ENCODE results near the gene HSPA14.
A peak's percentile ranks its signal among the peaks of the same experiment; 100 is the strongest.

Gene HSPA14

DNA sequence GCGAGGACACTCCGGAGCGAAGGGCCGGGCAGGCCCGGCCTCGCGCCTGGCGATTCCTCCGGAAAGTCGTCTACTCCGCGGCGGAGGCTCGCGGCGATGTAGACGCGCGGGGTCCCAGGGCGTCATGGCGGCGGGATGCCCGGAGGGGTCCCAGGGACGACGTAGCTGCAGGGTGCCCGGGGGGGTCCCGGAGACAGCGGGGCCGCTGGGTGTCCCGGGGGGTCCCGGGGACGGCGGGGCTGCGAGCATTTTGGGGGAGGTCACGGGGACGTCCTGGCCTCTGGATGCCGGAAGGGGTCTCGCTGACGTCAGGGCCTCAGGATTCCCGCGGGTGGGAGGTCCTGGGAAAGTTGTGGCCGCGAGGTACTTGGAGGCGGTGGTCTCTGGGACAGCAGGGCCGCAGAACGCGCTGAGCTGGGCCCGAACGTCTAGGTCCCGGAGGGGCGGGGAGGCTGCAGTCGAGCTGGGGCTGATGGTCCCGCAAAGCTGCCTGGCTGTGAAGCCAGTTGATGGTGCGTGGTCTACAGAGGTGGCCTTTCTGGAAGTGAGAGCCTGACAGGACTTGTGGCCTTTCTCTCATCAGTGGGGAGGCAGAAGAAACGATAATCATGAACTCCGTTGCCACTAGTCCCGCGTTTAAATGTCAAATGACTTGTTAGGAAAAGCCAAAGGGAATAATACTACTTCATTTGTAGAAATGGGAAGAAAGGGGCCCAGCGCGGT lies 637 bp downstream of the HSPA14 start:
- H3K79me2 ChIP-seq (ENCODE audit: control insufficient read depth, low read length) = peaks cover 63% of the 10 kb centered on the region
- H3K27me3 ChIP-seq (ENCODE audit: control insufficient read depth, low read length) = no peaks in the 10 kb centered on the region
- H3F3A ChIP-seq (ENCODE audit: control insufficient read depth, insufficient read depth) = peaks cover 2% of the 10 kb centered on the region; the same call in 1 of the 2 replicates
- H3K36me3 ChIP-seq (ENCODE audit: control insufficient read depth, low read length) = peaks cover 50% of the 10 kb centered on the region
- TF ChIP-seq EZH2phosphoT487 (IDR thresholded peaks at IDR 0.05; ENCODE audit: borderline replicate concordance, low read length) = no peak
- TF ChIP-seq, protein P1, sequence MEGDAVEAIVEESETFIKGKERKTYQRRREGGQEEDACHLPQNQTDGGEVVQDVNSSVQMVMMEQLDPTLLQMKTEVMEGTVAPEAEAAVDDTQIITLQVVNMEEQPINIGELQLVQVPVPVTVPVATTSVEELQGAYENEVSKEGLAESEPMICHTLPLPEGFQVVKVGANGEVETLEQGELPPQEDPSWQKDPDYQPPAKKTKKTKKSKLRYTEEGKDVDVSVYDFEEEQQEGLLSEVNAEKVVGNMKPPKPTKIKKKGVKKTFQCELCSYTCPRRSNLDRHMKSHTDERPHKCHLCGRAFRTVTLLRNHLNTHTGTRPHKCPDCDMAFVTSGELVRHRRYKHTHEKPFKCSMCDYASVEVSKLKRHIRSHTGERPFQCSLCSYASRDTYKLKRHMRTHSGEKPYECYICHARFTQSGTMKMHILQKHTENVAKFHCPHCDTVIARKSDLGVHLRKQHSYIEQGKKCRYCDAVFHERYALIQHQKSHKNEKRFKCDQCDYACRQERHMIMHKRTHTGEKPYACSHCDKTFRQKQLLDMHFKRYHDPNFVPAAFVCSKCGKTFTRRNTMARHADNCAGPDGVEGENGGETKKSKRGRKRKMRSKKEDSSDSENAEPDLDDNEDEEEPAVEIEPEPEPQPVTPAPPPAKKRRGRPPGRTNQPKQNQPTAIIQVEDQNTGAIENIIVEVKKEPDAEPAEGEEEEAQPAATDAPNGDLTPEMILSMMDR (IDR thresholded peaks at IDR 0.05; ENCODE audit: low read depth, low read length, poor library complexity, severe bottlenecking) = no peak
- H3K4me3 ChIP-seq (ENCODE audit: low read length) = peak overlapping the region; percentile 97
- no peaks in the 10 kb centered on the region for H3K9me3 ChIP-seq (ENCODE audit: control insufficient read depth, insufficient read depth, low read length)
- H3K27ac ChIP-seq (ENCODE audit: low read depth, low read length) = peak overlapping the region; percentile 66
- H4K20me1 ChIP-seq (ENCODE audit: control insufficient read depth, insufficient read depth, low read depth, low read length) = peaks cover 15% of the 10 kb centered on the region
- H3K4me2 ChIP-seq (ENCODE audit: low read length) = peak overlapping the region; percentile 82
- H3K9me2 ChIP-seq (replicated peaks; ENCODE audit: control insufficient read depth, low read length) = no peaks in the 10 kb centered on the region
- peaks cover 20% of the 10 kb centered on the region for H3K4me1 ChIP-seq (ENCODE audit: control insufficient read depth, low read length)

DNA sequence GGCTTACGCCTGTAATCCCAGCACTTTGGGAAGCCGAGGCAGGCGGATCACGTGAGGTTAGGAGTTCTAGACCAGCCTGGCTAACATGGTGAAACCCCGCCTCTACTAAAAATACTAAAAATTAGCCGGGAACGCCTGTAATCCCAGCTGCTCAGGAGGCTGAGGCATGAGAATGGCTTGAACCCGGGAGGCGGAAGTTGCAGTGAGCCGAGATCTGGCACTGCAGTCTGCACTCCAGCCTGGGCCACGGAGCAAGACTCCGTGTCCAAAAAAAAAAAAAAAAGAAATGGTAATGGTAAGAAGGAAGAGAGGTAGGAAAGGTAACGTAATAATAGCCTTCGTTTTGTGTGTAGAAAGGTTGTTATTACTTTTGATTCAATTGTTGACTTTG lies 1.2 kb downstream of the HSPA14 start:
- TF ChIP-seq, protein P1 (IDR thresholded peaks at IDR 0.05; ENCODE audit: low read depth, low read length, poor library complexity, severe bottlenecking) = no peak
- Histone ChIP-seq H4K20me1 (ENCODE audit: control insufficient read depth, insufficient read depth, low read depth, low read length) (peaks cover 15% of the 10 kb centered on the region), H3K27me3 (ENCODE audit: control insufficient read depth, low read length) (no peaks in the 10 kb centered on the region), H3K9me2 (replicated peaks; ENCODE audit: control insufficient read depth, low read length) (no peaks in the 10 kb centered on the region), H3K79me2 (ENCODE audit: control insufficient read depth, low read length) (peaks cover 68% of the 10 kb centered on the region), H3F3A (ENCODE audit: control insufficient read depth, insufficient read depth) (peaks cover 2% of the 10 kb centered on the region; the same call in 1 of the 2 replicates), H3K4me3 (ENCODE audit: low read length) (peak overlapping the region; percentile 97), H3K4me1 (ENCODE audit: control insufficient read depth, low read length) (peaks cover 20% of the 10 kb centered on the region), H3K9me3 (ENCODE audit: control insufficient read depth, insufficient read depth, low read length) (no peaks in the 10 kb centered on the region), H3K4me2 (ENCODE audit: low read length) (peak overlapping the region; percentile 82), H3K27ac (ENCODE audit: low read depth, low read length) (no peak overlapping the region), H3K36me3 (ENCODE audit: control insufficient read depth, low read length) (peaks cover 56% of the 10 kb centered on the region)

DNA sequence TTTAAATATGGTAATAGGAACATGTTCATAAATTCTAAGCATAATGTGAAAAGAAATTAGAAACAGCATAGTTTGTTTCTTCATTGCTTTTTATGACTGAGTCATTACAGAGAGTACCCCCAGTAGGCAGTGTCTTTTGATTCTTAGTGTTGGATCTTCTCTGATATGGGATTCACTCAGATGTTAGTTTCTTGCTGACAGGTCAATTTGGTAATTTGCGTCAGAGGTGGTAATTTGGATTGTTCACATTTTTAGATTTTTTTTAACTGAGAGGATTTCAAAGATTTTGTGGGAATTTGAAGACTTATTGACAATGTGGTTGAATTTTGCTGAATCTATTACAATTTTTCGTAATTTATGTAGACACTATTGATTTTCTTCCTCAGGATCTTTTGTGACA lies 2.1 kb downstream of the HSPA14 start:
- Histone ChIP-seq H3K27ac (ENCODE audit: low read depth, low read length) (no peak overlapping the region), H4K20me1 (ENCODE audit: control insufficient read depth, insufficient read depth, low read depth, low read length) (peaks cover 15% of the 10 kb centered on the region), H3K4me2 (ENCODE audit: low read length) (peak overlapping the region; percentile 14; the same call in 1 of the 2 replicates), H3K9me3 (ENCODE audit: control insufficient read depth, insufficient read depth, low read length) (no peaks in the 10 kb centered on the region), H3K9me2 (replicated peaks; ENCODE audit: control insufficient read depth, low read length) (no peaks in the 10 kb centered on the region), H3K36me3 (ENCODE audit: control insufficient read depth, low read length) (peaks cover 64% of the 10 kb centered on the region), H3K27me3 (ENCODE audit: control insufficient read depth, low read length) (no peaks in the 10 kb centered on the region), H3K4me1 (ENCODE audit: control insufficient read depth, low read length) (peaks cover 20% of the 10 kb centered on the region), H3F3A (ENCODE audit: control insufficient read depth, insufficient read depth) (peaks cover 5% of the 10 kb centered on the region; the same call in 1 of the 2 replicates), H3K4me3 (ENCODE audit: low read length) (peak overlapping the region; percentile 2; the same call in 1 of the 2 replicates), H3K79me2 (ENCODE audit: control insufficient read depth, low read length) (peaks cover 76% of the 10 kb centered on the region)
- TF ChIP-seq, protein P1 (IDR thresholded peaks at IDR 0.05; ENCODE audit: low read depth, low read length, poor library complexity, severe bottlenecking) = no peak
